DOHH2 (cell line): ENCODE measurements around the gene SLC1A2.

ENCODE experiments used
- EZH2phosphoT487 ChIP-seq: fragments of 200-600 bp; sonication (generic); IDR thresholded peaks from 2 replicates; pipeline ENCODE4 v1.6.1; 2017; ENCODE audit warnings: borderline replicate concordance, mild to moderate bottlenecking, antibody characterized with exemption, low read length, moderate library complexity, mixed read lengths
- TF ChIP-seq, protein P1 (sequence below): fragments of 200-600 bp; sonication (generic); IDR thresholded peaks from one replicate; pipeline ENCODE4 v1.5.1; 2014; ENCODE audit warnings: antibody characterized with exemption, mild to moderate bottlenecking, low read depth, low read length; ENCODE audit not compliant: poor library complexity, severe bottlenecking

DNA sequence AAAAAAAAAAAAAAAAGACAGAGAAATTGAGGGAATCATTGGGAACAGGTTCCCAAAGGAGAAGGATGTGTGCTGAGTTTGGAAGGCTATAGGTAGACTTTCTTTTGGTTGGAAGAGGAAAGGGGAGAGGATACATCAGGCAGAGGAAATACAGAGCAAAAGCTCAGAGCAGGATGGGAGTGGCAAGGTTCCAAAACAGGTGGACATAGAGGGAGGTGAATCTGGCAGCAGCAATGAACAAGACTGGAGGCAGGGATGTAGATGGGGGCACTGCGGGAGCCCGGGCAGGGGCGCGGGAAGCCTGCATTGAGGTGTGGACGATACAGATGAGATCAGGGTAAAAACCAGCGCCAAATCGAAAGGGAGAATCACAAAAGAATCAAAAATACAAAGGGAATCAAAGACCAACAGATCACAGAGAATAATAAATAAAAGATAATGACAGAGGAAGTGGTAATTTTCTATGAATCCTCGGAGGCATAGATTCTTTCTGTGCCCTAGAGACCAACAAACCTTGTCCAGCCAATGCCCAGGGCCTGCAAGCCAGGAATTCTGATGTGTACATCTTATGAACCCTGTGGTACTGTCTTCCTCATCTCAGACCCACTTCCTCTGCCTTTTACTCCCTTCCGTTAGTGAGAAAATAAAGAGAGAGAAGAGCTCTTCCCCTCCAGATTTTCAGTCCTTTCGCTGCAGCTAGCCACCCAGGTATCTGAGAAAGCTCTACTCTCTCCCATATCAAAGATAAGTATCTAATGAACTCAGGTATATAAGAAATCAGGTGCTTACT lies 70.3 kb downstream of the SLC1A2 start:
- TF ChIP-seq, protein P1, sequence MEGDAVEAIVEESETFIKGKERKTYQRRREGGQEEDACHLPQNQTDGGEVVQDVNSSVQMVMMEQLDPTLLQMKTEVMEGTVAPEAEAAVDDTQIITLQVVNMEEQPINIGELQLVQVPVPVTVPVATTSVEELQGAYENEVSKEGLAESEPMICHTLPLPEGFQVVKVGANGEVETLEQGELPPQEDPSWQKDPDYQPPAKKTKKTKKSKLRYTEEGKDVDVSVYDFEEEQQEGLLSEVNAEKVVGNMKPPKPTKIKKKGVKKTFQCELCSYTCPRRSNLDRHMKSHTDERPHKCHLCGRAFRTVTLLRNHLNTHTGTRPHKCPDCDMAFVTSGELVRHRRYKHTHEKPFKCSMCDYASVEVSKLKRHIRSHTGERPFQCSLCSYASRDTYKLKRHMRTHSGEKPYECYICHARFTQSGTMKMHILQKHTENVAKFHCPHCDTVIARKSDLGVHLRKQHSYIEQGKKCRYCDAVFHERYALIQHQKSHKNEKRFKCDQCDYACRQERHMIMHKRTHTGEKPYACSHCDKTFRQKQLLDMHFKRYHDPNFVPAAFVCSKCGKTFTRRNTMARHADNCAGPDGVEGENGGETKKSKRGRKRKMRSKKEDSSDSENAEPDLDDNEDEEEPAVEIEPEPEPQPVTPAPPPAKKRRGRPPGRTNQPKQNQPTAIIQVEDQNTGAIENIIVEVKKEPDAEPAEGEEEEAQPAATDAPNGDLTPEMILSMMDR, result no peak
- no peak for TF ChIP-seq EZH2phosphoT487
